ENCODE results near the gene ZIC2.

Gene ZIC2

GRCh38 chr13:99979453-99980200 lies 2.0 kb upstream of the ZIC2 start (continued):
- TF ChIP-seq, protein P1, sequence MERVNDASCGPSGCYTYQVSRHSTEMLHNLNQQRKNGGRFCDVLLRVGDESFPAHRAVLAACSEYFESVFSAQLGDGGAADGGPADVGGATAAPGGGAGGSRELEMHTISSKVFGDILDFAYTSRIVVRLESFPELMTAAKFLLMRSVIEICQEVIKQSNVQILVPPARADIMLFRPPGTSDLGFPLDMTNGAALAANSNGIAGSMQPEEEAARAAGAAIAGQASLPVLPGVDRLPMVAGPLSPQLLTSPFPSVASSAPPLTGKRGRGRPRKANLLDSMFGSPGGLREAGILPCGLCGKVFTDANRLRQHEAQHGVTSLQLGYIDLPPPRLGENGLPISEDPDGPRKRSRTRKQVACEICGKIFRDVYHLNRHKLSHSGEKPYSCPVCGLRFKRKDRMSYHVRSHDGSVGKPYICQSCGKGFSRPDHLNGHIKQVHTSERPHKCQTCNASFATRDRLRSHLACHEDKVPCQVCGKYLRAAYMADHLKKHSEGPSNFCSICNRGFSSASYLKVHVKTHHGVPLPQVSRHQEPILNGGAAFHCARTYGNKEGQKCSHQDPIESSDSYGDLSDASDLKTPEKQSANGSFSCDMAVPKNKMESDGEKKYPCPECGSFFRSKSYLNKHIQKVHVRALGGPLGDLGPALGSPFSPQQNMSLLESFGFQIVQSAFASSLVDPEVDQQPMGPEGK (tag by site-specific recombination; IDR thresholded peaks at IDR 0.05), result peak; percentile 71
- TF ChIP-seq, protein P2, sequence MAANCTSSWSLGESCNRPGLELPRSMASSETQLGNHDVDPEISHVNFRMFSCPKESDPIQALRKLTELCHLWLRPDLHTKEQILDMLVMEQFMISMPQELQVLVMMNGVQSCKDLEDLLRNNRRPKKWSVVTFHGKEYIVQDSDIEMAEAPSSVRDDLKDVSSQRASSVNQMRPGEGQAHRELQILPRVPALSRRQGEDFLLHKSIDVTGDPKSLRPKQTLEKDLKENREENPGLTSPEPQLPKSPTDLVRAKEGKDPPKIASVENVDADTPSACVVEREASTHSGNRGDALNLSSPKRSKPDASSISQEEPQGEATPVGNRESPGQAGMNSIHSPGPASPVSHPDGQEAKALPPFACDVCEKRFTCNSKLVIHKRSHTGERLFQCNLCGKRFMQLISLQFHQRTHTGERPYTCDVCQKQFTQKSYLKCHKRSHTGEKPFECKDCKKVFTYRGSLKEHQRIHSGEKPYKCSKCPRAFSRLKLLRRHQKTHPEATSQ (tag by site-specific recombination; IDR thresholded peaks at IDR 0.05), result no peak
- TF ChIP-seq ZNF621 (tag by site-specific recombination; IDR thresholded peaks at IDR 0.05), result no peak
- no peak for TF ChIP-seq BCL11A (tag by site-specific recombination; IDR thresholded peaks at IDR 0.05; ENCODE audit: low read depth)
- 0 out of 2 replicates have a peak, but pooled peaks have one; percentile 49 for TF ChIP-seq ZXDB (tag by site-specific recombination; IDR thresholded peaks at IDR 0.05)
- TF ChIP-seq HOXC10 (CRISPR knock-in tag; IDR thresholded peaks at IDR 0.05), result no peak

DNA sequence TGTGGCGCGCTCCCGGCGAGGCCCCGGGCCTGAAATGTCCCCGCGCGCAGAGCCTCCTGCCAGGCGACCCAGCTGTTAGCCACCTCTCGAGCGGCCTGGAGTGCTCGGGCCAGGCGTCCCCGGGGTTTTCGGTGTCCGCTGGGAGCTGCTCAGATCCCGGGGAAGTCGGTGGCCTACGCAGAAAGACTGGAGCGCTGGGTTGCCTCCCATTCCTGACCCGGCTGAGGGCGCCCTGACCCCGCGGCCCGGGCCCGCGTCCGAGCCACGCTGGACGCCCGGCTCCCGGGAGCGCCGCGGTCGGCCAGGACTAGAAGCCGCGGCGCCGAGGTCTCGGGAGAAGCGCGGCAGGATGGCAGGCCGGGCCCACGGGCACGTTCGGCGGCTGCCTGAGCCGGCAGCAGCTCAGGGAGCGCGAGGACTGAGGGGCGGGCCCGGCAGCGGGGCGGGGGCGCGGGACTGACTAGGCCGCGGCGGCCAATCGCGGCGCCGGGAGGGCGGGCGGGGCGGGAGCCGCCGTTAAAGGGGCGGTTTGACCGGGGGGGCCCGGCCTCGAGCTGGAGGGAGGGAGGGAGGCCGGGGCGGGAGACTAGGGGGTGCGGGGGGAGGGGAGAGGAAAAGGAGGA lies 1.3 kb upstream of the ZIC2 start:
- Histone ChIP-seq H3K36me3 (ENCODE audit: control insufficient read depth in 2 of 2, insufficient read depth in 1 of 2, low read length in 2 of 2) (peaks cover 0 to 26% of the 10 kb centered on the region in 2 experiments; a peak in 1 of 3 replicates), H3K4me1 (ENCODE audit: control insufficient read depth, insufficient read depth, low read length) (peaks cover 9% of the 10 kb centered on the region), H3K4me3 (ENCODE audit: low read depth, low read length) (peak overlapping the region; percentile 90), H3K9me3 (ENCODE audit: control insufficient read depth, insufficient read depth, low read depth, low read length) (no peaks in the 10 kb centered on the region), H3K27ac (ENCODE audit: extremely low read depth, low read depth, low read length) (peak overlapping the region; percentile 100)
- POLR2A ChIA-PET, result interaction anchor here (0.6 to 6.4 kb wide), 9 partner anchors 10 to 593 kb away, joined by 3 to 101 read pairs (median 4); partner anchors contain the start of genes PCCA and ZIC5
- CTCF ChIA-PET, result interaction anchor here (0.5 to 0.7 kb wide), 2 partner anchors 15 to 75 kb away, joined by 3 read pairs; no protein-coding TSS in a partner anchor
- TF ChIP-seq ZNF555 (tag by site-specific recombination; conservative IDR thresholded peaks at IDR 0.05) (no peak), ZNF202 (tag by site-specific recombination; IDR thresholded peaks at IDR 0.05; ENCODE audit: borderline replicate concordance) (no peak), BCL11B (tag by site-specific recombination; IDR thresholded peaks at IDR 0.05; ENCODE audit: low read depth) (0 out of 2 replicates have a peak, but pooled peaks have one; percentile 41), ZNF140 (tag by site-specific recombination; IDR thresholded peaks at IDR 0.05) (no peak), ZEB2 (tag by site-specific recombination; IDR thresholded peaks at IDR 0.05) (peak; percentile 27; the same call in 1 of the 2 replicates), ZNF544 (tag by site-specific recombination; IDR thresholded peaks at IDR 0.05) (no peak), ZNF548 (tag by site-specific recombination; IDR thresholded peaks at IDR 0.05) (no peak), ZNF266 (tag by site-specific recombination; IDR thresholded peaks at IDR 0.05; ENCODE audit: low read depth) (no peak), ZSCAN30 (tag by site-specific recombination; IDR thresholded peaks at IDR 0.05) (peak; percentile 50; the same call in 1 of the 2 replicates), ZBTB1 (tag by site-specific recombination; IDR thresholded peaks at IDR 0.05) (no peak), ZNF664 (tag by site-specific recombination; IDR thresholded peaks at IDR 0.05) (no peak), ZIC2 (tag by site-specific recombination; IDR thresholded peaks at IDR 0.05) (peak; percentile 96), ZNF692 (tag by site-specific recombination; IDR thresholded peaks at IDR 0.05) (no peak), ZNF610 (tag by site-specific recombination; IDR thresholded peaks at IDR 0.05; ENCODE audit: borderline replicate concordance) (0 out of 2 replicates have a peak, but pooled peaks have one; percentile 44), ZNF16 (tag by site-specific recombination; IDR thresholded peaks at IDR 0.05; ENCODE audit: low read depth) (no peak), EGR2 (tag by site-specific recombination; IDR thresholded peaks at IDR 0.05; ENCODE audit: low read depth) (no peak), ZNF157 (tag by site-specific recombination; IDR thresholded peaks at IDR 0.05) (no peak), ZNF19 (tag by site-specific recombination; IDR thresholded peaks at IDR 0.05; ENCODE audit: low read depth) (no peak), GLIS1 (tag by site-specific recombination; IDR thresholded peaks at IDR 0.05) (peak; percentile 51; the same call in 1 of the 2 replicates), RBAK (tag by site-specific recombination; IDR thresholded peaks at IDR 0.05) (no peak)
- TF ChIP-seq, protein P1 (tag by site-specific recombination; IDR thresholded peaks at IDR 0.05), result no peak
- TF ChIP-seq, protein P3, sequence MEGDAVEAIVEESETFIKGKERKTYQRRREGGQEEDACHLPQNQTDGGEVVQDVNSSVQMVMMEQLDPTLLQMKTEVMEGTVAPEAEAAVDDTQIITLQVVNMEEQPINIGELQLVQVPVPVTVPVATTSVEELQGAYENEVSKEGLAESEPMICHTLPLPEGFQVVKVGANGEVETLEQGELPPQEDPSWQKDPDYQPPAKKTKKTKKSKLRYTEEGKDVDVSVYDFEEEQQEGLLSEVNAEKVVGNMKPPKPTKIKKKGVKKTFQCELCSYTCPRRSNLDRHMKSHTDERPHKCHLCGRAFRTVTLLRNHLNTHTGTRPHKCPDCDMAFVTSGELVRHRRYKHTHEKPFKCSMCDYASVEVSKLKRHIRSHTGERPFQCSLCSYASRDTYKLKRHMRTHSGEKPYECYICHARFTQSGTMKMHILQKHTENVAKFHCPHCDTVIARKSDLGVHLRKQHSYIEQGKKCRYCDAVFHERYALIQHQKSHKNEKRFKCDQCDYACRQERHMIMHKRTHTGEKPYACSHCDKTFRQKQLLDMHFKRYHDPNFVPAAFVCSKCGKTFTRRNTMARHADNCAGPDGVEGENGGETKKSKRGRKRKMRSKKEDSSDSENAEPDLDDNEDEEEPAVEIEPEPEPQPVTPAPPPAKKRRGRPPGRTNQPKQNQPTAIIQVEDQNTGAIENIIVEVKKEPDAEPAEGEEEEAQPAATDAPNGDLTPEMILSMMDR (tag by site-specific recombination; IDR thresholded peaks at IDR 0.05), result no peak
